ENCODE measurements around the gene LRRC25. TPM values are rescaled to one million over a fixed set of nuclear protein-coding genes. Genes with fewer than 3 reads are reported as not detected.
A peak's percentile ranks its signal among the peaks of the same experiment; 100 is the strongest.
"Not testable (repeated sequence)": the region's sequence is repeated elsewhere in the genome, so short reads cannot be mapped to it uniquely, and the experiment has no call there.

The LRRC25 gene
- total RNA-seq, 1 experiment from 2014 or later, result 0.76 TPM

DNA sequence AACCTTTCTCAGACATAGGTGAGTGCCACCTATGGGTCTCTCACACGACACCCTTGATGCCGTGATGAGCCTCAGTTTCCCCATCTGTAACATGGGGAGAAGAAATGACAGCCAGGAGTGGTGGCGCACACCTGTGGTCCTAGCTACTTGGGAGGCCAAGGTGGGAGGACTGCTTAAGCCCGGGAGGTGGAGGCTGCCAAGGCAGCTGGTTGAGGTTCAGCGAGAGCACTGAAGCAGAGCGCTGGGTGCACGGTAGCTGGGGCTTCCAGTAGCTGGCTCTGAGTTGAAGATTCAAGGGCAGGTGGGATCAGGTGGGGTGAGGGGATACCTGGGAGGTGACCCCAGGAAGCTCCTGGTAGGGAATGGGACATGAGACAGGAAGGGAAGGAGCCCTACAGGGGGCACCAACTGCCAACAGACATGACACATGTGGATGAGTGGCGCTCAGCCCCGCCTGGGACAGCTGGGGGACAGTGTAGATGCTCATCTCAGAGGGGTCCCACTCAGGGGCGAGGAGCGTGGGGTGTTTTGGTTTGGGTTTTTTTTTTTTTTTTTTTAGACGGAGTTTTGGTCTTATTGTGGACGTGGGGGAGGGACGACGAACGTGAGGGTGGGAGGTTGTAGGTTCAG, 15.3 kb upstream of the LRRC25 start:
- DNase-seq, result peak; percentile 46
- Histone ChIP-seq H3K27me3 (ENCODE audit: control insufficient read depth, insufficient read depth, low read length) (no peaks in the 10 kb centered on the region), H3K4me3 (ENCODE audit: insufficient read depth, low read depth, low read length) (no peak overlapping the region), H3K36me3 (replicated peaks; ENCODE audit: control insufficient read depth, insufficient read depth, low read length) (no peaks in the 10 kb centered on the region)

DNA sequence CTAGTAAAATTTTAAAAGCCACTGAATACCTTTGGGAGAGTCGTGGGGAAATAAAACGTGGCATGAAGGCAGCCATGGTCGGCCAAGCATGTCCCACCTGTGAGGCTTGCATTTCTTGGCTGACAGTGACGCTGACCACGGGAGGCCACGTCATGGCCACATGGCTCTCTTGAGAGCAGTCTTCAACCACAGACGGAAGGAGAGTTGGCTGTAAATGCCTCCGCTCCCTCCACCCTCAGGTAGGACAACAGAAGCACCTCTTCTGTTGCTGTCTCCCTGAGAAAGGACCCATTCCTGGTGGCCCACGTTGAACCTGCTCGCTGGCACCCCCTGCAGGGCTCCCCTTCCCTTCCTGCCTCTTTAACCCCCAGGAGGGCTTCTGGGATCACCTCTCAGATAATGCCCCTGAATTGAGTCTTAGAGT, 10.6 kb upstream of the LRRC25 start:
- H3K4me3 ChIP-seq (ENCODE audit: insufficient read depth, low read depth, low read length), result no peak overlapping the region
- H3K36me3 ChIP-seq (replicated peaks; ENCODE audit: control insufficient read depth, insufficient read depth, low read length), result no peaks in the 10 kb centered on the region
- DNase-seq, result peak; percentile 83
- H3K27me3 ChIP-seq (ENCODE audit: control insufficient read depth, insufficient read depth, low read length), result no peaks in the 10 kb centered on the region

DNA sequence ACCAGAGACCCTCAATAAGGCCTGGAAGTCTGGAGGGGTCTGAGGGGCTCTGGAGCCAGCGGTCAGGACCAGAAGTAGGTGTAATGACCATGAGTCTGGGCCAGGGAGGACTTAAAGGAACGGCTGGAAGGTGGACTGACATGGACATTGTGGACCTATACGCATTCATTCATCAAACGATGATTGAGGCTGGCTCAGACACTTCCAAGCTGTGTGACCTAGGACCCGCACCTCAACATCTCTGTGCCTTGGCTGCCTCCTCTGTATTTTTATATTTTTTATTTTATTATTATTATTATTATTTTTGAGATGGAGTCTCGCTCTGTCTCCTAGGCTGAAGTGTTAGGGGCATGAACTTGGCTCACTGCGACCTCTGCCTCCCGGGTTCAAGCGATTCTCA, 9.3 kb upstream of the LRRC25 start:
- Histone ChIP-seq H3K4me3 (ENCODE audit: insufficient read depth, low read depth, low read length) (no peak overlapping the region), H3K36me3 (replicated peaks; ENCODE audit: control insufficient read depth, insufficient read depth, low read length) (no peaks in the 10 kb centered on the region), H3K27me3 (ENCODE audit: control insufficient read depth, insufficient read depth, low read length) (no peaks in the 10 kb centered on the region)
- no peak for DNase-seq

DNA sequence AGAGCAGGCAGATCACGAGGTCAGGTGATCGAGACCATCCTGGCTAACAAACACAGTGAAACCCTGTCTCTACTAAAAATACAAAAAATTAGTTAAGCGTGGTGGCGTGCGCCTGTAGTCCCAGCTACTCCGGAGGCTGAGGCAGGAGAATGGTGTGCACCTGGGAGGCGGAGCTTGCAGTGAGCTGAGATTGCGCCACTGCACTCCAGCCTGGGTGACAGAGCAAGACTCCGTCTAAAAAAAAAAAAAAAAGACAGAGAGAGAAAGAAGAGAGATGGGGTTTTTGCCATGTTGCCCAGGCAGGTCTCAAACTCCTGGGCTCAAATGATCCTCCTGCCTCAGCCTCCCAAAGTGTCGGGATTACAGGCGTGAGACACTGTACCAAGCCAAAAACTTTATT, 8.3 kb upstream of the LRRC25 start:
- H3K4me3 ChIP-seq (ENCODE audit: insufficient read depth, low read depth, low read length); DNase-seq; H3K27me3 ChIP-seq (ENCODE audit: control insufficient read depth, insufficient read depth, low read length); H3K36me3 ChIP-seq (replicated peaks; ENCODE audit: control insufficient read depth, insufficient read depth, low read length): not testable (repeated sequence)

DNA sequence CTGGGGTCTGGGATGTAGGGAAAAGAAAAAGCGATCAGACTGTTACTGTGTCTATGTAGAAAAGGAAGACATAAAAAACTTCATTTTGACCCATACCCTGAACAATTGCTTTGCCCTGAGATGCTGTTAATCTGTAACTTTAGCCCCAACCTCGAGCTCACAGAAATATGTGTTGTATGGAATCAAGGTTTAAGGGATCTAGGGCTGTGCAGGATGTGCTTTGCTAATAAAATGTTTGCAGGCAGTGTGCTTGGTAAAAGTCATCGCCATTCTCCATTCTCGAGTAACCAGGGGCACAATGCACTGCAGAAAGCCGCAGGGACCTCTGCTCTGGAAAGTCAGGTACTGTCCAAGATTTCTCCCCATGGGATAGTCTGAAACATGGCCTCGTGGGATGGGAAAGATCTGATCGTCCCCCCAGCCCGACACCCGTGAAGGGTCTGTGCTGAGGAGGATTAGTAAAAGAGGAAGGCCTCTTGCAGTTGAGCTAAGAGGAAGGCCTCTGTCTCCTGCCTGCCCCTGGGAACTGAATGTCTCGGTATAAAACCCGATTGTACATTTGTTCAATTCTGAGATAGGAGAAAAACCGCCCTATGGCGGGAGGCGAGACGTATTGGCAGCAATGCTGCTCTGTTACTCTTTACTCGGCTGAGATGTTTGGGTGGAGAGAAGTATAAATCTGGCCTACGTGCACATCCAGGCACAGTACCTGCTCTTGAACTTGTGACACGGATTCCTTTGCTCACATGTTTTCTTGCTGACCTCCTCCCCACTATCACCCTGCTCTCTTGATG, 5.2 kb upstream of the LRRC25 start:
- not testable (repeated sequence) for DNase-seq; H3K4me3 ChIP-seq (ENCODE audit: insufficient read depth, low read depth, low read length); H3K27me3 ChIP-seq (ENCODE audit: control insufficient read depth, insufficient read depth, low read length); H3K36me3 ChIP-seq (replicated peaks; ENCODE audit: control insufficient read depth, insufficient read depth, low read length)

DNA sequence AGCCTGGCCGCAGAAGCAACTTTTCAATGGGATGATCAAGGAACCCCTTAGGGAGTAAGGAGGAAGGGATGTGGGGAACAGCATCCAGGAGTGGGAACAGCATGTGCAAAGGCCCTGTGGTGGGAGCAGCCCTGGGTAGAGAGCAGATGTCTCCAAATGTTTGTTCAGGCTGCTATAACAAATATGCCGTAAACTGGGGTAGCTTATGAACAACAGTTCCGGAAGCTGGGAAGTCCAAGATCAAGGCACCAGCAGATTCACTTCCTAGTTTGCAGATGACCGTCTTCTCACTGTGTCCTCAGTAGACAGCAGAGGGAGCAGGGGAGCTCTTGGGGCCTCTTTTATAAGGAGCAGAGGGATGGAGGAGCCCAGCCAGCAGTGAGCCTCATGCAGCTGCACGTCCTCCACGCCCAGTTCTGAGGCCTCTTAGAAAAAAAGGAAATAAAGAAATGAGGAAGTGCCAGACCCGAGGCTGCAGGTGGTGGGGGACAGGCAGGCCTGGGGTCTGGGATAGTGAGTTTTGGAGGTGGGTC, 4.2 kb upstream of the LRRC25 start:
- Histone ChIP-seq H3K36me3 (replicated peaks; ENCODE audit: control insufficient read depth, insufficient read depth, low read length) (no peaks in the 10 kb centered on the region), H3K27me3 (ENCODE audit: control insufficient read depth, insufficient read depth, low read length) (no peaks in the 10 kb centered on the region), H3K4me3 (ENCODE audit: insufficient read depth, low read depth, low read length) (no peak overlapping the region)
- DNase-seq, result peak; percentile 81

DNA sequence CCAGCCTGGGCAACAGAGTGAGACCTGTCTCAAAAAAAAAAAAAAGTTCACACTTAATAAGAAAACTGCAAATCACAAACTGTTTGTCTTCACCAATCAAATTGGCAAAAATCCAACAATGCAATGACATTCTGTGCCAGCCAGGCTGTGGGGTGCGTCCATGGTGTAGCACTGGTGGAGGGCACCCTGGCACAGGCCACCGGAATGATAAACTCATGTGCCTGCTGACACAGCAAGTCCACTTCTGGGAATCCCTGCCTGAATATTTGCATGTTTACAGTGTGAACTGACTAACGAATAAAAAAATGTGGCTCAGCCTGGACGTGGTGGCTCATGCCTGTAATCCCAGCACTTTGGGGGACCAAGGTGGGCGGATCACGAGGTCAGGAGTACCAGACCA, 1.6 kb upstream of the LRRC25 start:
- no peak for DNase-seq
- no peaks in the 10 kb centered on the region for H3K36me3 ChIP-seq (replicated peaks; ENCODE audit: control insufficient read depth, insufficient read depth, low read length)
- H3K27me3 ChIP-seq (ENCODE audit: control insufficient read depth, insufficient read depth, low read length), result no peaks in the 10 kb centered on the region
- no peak overlapping the region for H3K4me3 ChIP-seq (ENCODE audit: insufficient read depth, low read depth, low read length)

DNA sequence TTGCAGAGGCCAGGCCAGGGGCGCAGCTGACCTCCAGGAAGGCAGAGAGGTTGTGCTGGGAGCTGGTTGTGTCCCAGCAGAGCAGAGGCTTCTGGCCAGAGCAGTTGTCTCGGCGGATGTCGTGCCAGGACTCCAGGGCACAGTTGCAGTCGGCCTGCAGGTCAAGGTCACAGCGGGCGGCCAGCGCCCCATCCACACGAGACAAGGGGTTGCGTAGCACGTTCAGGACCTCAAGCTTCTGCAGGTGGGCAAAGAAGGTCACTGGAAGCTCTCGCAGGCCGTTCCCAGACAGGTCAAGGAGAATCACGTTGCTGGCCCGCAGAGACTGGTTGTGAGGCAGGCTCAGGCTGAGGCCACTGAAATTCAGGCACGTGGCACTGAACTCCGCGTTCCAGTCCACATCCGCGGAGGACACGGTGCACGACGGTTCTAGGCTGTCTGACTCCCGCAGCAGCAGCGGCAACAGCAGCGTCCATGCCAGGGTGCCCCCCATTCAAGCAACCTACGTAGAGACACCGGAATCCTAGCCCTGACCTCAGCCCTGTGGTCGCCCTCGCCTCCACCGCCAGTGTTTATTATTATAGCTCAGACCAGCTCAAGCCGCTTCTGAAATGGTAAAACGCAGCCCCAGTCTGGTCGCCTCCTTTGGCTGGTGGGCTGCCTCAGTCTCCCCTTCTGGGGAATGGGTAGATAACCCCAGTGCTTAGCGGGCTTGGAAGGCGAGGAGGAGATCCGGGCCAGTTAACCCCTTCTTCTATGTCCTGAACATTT, 766 bp downstream of the LRRC25 start:
- H3K36me3 ChIP-seq (replicated peaks; ENCODE audit: control insufficient read depth, insufficient read depth, low read length), result no peaks in the 10 kb centered on the region
- no peaks in the 10 kb centered on the region for H3K27me3 ChIP-seq (ENCODE audit: control insufficient read depth, insufficient read depth, low read length)
- DNase-seq, result no peak
- H3K4me3 ChIP-seq (ENCODE audit: insufficient read depth, low read depth, low read length), result no peak overlapping the region

DNA sequence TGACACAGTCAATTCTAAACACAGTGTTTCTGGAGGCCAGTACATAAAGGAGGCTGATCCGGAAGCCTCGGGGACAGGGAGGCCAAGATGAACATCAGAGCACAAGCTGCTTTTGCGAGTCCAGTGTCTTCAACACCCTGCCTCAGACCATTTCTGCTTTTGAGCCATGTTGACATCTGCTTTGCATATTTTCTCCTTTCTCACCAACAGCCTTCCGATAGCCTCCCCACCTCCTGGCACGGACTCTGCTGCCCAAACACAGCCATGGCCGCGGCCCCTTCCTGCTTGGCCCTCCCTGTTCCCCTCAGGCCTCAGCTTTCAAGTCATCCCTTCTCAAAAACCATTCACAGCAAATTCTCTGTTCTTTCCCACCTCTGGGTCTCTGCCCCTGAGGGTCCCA, 3.6 kb downstream of the LRRC25 start:
- H3K27me3 ChIP-seq (ENCODE audit: control insufficient read depth, insufficient read depth, low read length), result no peaks in the 10 kb centered on the region
- no peak for DNase-seq
- no peak overlapping the region for H3K4me3 ChIP-seq (ENCODE audit: insufficient read depth, low read depth, low read length)
- no peaks in the 10 kb centered on the region for H3K36me3 ChIP-seq (replicated peaks; ENCODE audit: control insufficient read depth, insufficient read depth, low read length)

DNA sequence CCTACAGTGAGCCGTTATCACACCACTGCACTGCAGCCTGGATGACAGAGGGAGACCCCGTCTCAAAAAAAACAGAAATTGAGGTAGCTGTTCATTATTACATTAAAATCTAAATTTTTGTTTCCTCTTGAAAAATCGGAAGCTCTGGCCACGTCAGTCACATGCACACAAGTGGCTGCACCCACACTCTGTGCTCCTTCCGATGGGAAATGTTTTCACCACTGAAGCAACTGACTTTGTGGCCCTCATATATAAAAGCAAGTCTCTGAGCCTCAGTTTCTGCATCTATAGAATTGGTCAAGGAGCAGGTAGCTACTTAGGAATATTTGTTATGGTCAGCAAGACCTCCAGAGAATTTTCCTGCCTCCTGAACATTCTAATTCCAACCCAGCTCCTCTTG, 4.5 kb downstream of the LRRC25 start:
- Histone ChIP-seq H3K27me3 (ENCODE audit: control insufficient read depth, insufficient read depth, low read length) (peaks cover 4% of the 10 kb centered on the region; the same call in 1 of the 2 replicates), H3K36me3 (replicated peaks; ENCODE audit: control insufficient read depth, insufficient read depth, low read length) (no peaks in the 10 kb centered on the region), H3K4me3 (ENCODE audit: insufficient read depth, low read depth, low read length) (no peak overlapping the region)
- no peak for DNase-seq

DNA sequence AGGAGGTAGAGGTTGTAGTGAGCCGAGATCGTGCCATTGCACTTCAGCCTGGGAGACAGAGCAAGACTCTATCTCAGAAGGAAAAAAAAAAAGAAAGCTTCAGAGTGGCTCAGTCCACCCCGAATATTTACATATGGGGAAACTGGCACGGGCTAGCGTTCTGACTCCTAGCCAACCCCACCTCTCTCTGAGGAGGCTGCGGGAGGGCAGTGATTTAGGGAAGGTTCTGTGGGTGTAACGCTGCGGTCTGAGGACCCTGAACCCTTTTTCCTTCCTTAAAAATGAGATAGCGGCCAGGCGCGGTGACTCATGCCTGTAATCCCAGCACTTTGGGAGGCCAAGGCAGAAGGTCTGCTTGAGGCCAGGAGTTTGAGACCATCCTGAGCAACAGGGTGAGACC, 5.0 kb downstream of the LRRC25 start:
- Histone ChIP-seq H3K27me3 (ENCODE audit: control insufficient read depth, insufficient read depth, low read length) (peaks cover 6% of the 10 kb centered on the region; the same call in 1 of the 2 replicates), H3K4me3 (ENCODE audit: insufficient read depth, low read depth, low read length) (no peak overlapping the region), H3K36me3 (replicated peaks; ENCODE audit: control insufficient read depth, insufficient read depth, low read length) (no peaks in the 10 kb centered on the region)
- DNase-seq, result no peak

DNA sequence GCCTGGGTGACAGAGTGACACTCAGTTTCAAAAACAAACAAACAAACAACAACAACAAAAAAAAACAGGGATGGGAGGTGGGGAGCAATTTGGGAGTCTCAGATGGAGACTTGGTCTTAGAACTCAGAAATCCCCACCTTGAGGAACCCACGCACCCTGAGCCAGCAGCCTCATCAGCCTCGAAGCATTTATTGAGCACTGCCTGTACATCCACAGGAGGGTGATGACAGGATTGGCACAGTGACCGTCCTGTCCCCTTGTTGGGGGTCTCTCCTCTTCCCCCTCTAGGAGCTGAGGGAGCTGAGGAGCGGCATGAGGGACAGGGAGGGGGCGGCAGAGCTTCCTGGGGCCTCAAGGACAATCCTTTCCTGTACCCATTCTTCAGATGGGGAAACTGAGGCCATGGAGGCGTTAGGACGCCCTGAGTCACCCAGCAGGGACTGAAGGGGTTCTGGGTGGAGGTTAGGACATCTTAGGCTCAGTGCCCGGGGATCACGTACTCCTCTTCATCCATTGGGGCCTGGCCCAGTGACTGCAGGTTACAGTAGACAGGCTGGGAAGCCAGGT, 5.8 kb downstream of the LRRC25 start:
- DNase-seq, result peak; percentile 19
- Histone ChIP-seq H3K4me3 (ENCODE audit: insufficient read depth, low read depth, low read length) (no peak overlapping the region), H3K36me3 (replicated peaks; ENCODE audit: control insufficient read depth, insufficient read depth, low read length) (no peaks in the 10 kb centered on the region), H3K27me3 (ENCODE audit: control insufficient read depth, insufficient read depth, low read length) (peaks cover 6% of the 10 kb centered on the region; the same call in 1 of the 2 replicates)

DNA sequence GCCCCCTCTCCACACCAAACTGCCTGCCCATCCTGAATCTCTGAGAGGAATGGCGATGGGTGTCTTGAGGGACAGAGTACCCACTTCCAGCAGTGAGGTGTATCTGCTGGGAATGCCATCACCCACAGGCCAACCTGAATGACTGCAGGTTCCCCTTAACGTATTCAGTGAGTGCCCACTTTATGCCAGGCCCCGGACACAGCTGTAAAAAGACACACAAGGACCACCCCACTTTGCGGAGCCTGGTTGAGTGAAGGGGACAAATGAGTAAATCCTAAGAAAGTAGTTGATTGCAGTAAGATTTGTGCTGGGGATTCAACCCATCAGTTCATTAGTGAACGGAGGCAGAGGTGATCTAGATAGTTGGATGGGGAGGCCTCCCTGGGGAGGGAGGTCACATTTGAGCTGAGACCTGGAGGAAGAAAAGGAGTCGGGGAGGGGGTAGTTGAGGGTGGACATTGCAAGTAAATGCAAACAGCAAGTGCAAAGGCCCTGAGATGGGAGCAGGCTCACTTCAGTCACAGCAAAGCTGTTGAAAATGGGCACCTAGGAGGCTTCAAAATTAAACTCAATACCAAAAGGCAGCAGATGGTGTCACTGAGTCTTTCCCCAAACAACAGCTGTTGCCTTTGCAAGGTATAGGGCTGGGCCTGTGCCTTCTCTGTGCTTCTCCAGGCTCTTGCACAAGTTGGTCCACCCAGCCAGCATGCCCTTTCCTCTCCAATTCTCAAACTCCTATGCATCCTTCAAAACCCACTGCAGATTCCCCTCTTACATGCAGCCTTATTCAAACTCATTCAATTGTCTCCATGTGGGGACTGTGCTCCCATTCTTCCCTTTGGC, 7.1 kb downstream of the LRRC25 start:
- Histone ChIP-seq H3K36me3 (replicated peaks; ENCODE audit: control insufficient read depth, insufficient read depth, low read length) (no peaks in the 10 kb centered on the region), H3K27me3 (ENCODE audit: control insufficient read depth, insufficient read depth, low read length) (peaks cover 6% of the 10 kb centered on the region; the same call in 1 of the 2 replicates), H3K4me3 (ENCODE audit: insufficient read depth, low read depth, low read length) (no peak overlapping the region)
- peak; percentile 23 for DNase-seq

DNA sequence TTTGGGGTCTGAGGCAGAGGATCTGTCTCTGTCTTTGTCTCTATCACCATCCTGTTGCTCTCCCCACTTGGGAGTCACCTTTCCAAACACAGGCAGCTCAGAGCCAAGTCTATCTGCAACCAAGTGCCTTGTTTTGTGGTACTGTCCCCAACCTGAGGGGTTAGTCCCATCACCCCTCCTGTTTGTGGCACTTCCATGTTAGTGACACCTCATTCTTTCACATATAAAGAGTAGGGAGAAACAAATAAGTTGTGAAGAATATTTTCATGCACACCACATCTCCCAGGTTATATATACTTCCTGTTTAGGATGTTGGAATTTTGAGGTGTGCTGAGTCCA, 7.7 kb downstream of the LRRC25 start:
- no peaks in the 10 kb centered on the region for H3K36me3 ChIP-seq (replicated peaks; ENCODE audit: control insufficient read depth, insufficient read depth, low read length)
- no peak for DNase-seq
- no peak overlapping the region for H3K4me3 ChIP-seq (ENCODE audit: insufficient read depth, low read depth, low read length)
- H3K27me3 ChIP-seq (ENCODE audit: control insufficient read depth, insufficient read depth, low read length), result peaks cover 6% of the 10 kb centered on the region; the same call in 1 of the 2 replicates

Measured in H7 (cell line).